ENCODE measurements around the gene C6orf132.
"Not testable (repeated sequence)": the region's sequence is repeated elsewhere in the genome, so short reads cannot be mapped to it uniquely, and the experiment has no call there.

The C6orf132 gene

DNA sequence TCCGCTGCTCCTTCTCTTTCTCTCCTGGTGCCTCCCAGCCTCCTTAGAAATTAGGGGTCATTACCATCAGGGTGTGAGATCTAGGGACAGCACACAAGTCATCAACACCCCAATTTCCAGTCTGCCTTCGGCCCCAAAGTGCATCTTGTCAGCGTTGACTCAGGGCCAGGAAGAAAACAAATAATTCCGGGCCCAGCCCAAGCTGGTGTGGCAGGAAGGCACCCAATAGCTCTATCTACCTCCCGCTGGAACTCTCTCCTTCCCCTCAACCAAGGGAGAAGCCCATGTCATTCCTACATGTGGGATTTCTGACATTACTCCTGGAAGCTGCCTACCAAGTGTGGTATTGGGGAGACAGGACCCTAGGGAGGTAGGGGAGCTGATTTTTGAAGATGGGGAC lies 11.5 kb upstream of the C6orf132 start:
- Histone ChIP-seq H3K9me3 (ENCODE audit: control insufficient read depth, insufficient read depth, low read length) (no peaks in the 10 kb centered on the region), H3K9me2 (replicated peaks; ENCODE audit: control insufficient read depth, low read length) (no peaks in the 10 kb centered on the region), H3K27me3 (ENCODE audit: control insufficient read depth, low read length) (peaks cover 17% of the 10 kb centered on the region), H3K27ac (ENCODE audit: low read depth, low read length) (no peak overlapping the region), H3K4me2 (ENCODE audit: low read length) (no peak overlapping the region), H4K20me1 (ENCODE audit: control insufficient read depth, insufficient read depth, low read depth, low read length) (no peaks in the 10 kb centered on the region), H3K79me2 (ENCODE audit: control insufficient read depth, low read length) (no peaks in the 10 kb centered on the region), H3F3A (ENCODE audit: control insufficient read depth, insufficient read depth) (no peaks in the 10 kb centered on the region), H3K36me3 (ENCODE audit: control insufficient read depth, low read length) (no peaks in the 10 kb centered on the region), H3K4me3 (ENCODE audit: low read length) (no peak overlapping the region), H3K4me1 (ENCODE audit: control insufficient read depth, low read length) (no peaks in the 10 kb centered on the region)
- TF ChIP-seq EZH2phosphoT487 (IDR thresholded peaks at IDR 0.05; ENCODE audit: borderline replicate concordance, low read length): no peak
- TF ChIP-seq CTCF (IDR thresholded peaks at IDR 0.05; ENCODE audit: low read depth, low read length, poor library complexity, severe bottlenecking): no peak

DNA sequence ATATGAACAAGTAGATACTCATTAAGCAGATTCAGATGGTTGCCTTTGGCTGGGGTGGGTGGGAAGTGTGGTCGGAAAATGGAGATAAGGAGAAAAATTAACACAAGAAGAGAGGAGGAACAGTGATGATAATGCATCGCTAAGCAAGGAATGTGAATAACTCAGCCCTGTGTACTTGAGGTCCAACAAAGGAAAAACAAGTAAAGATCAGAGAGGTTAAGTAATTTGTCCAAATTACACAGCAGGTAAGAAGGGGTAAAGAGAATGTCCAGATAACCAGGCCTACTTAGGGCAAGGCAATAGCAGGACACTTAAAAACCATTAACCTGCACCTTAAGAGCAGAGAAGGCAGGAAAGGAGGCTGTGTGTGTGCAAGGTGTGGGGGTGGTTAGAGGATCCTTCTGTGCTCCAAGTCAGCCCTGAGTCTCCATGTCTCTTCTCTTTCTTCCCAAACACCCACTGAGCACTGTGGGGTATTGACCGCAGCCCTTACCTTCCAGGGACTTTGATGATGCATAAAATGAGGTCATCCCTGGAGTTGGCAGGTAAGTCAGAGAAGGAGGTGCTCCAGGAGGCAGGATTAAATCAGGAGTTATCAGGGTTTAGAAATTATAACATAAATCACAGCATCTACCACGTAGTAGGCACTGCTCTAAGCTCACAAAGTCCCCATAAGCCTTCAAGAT lies 10.3 kb upstream of the C6orf132 start:
- H3F3A ChIP-seq (ENCODE audit: control insufficient read depth, insufficient read depth); H3K4me2 ChIP-seq (ENCODE audit: low read length); H3K27ac ChIP-seq (ENCODE audit: low read depth, low read length); H3K36me3 ChIP-seq (ENCODE audit: control insufficient read depth, low read length); H3K9me3 ChIP-seq (ENCODE audit: control insufficient read depth, insufficient read depth, low read length); H3K9me2 ChIP-seq (replicated peaks; ENCODE audit: control insufficient read depth, low read length); H3K79me2 ChIP-seq (ENCODE audit: control insufficient read depth, low read length); H3K4me1 ChIP-seq (ENCODE audit: control insufficient read depth, low read length); H3K4me3 ChIP-seq (ENCODE audit: low read length); H4K20me1 ChIP-seq (ENCODE audit: control insufficient read depth, insufficient read depth, low read depth, low read length): not testable (repeated sequence)
- H3K27me3 ChIP-seq (ENCODE audit: control insufficient read depth, low read length): peaks cover 21% of the 10 kb centered on the region

GRCh38 chr6:42152024-42152423 lies 9.6 kb upstream of the C6orf132 start:
- no peak overlapping the region for H3K4me3 ChIP-seq (ENCODE audit: low read length)
- H4K20me1 ChIP-seq (ENCODE audit: control insufficient read depth, insufficient read depth, low read depth, low read length): no peaks in the 10 kb centered on the region
- H3K4me2 ChIP-seq (ENCODE audit: low read length): no peak overlapping the region
- no peaks in the 10 kb centered on the region for H3K9me2 ChIP-seq (replicated peaks; ENCODE audit: control insufficient read depth, low read length)
- no peaks in the 10 kb centered on the region for H3K4me1 ChIP-seq (ENCODE audit: control insufficient read depth, low read length)
- TF ChIP-seq CTCF (IDR thresholded peaks at IDR 0.05; ENCODE audit: low read depth, low read length, poor library complexity, severe bottlenecking) (no peak), EZH2phosphoT487 (IDR thresholded peaks at IDR 0.05; ENCODE audit: borderline replicate concordance, low read length) (no peak)
- H3K9me3 ChIP-seq (ENCODE audit: control insufficient read depth, insufficient read depth, low read length): no peaks in the 10 kb centered on the region
- H3F3A ChIP-seq (ENCODE audit: control insufficient read depth, insufficient read depth): no peaks in the 10 kb centered on the region
- H3K36me3 ChIP-seq (ENCODE audit: control insufficient read depth, low read length): no peaks in the 10 kb centered on the region
- no peak overlapping the region for H3K27ac ChIP-seq (ENCODE audit: low read depth, low read length)
- no peaks in the 10 kb centered on the region for H3K79me2 ChIP-seq (ENCODE audit: control insufficient read depth, low read length)
- peaks cover 21% of the 10 kb centered on the region for H3K27me3 ChIP-seq (ENCODE audit: control insufficient read depth, low read length)

DNA sequence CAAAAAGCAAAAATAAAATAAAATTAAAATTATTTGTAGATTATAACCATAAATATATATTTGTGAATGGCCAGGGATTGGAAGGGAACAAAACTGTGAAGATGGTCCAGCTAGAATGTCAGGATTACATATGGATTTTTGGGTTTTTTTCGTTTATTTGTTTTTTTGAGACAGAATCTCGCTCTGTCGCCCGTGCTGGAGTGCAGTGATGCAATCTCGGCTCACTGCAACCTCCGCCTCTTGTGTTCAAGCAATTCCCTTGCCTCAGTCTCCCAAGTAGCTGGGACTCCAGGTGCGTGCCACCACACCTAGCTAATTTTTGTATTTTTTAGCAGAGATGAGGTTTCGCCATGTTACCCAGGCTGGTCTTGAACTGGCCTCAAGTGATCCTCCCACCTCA lies 7.8 kb upstream of the C6orf132 start:
- Histone ChIP-seq H3F3A (ENCODE audit: control insufficient read depth, insufficient read depth) (no peaks in the 10 kb centered on the region), H3K27me3 (ENCODE audit: control insufficient read depth, low read length) (peaks cover 17% of the 10 kb centered on the region), H3K27ac (ENCODE audit: low read depth, low read length) (no peak overlapping the region), H3K9me2 (replicated peaks; ENCODE audit: control insufficient read depth, low read length) (no peaks in the 10 kb centered on the region), H3K79me2 (ENCODE audit: control insufficient read depth, low read length) (no peaks in the 10 kb centered on the region), H3K9me3 (ENCODE audit: control insufficient read depth, insufficient read depth, low read length) (no peaks in the 10 kb centered on the region), H3K36me3 (ENCODE audit: control insufficient read depth, low read length) (no peaks in the 10 kb centered on the region), H3K4me1 (ENCODE audit: control insufficient read depth, low read length) (no peaks in the 10 kb centered on the region), H3K4me2 (ENCODE audit: low read length) (no peak overlapping the region), H4K20me1 (ENCODE audit: control insufficient read depth, insufficient read depth, low read depth, low read length) (no peaks in the 10 kb centered on the region), H3K4me3 (ENCODE audit: low read length) (no peak overlapping the region)
- no peak for TF ChIP-seq EZH2phosphoT487 (IDR thresholded peaks at IDR 0.05; ENCODE audit: borderline replicate concordance, low read length)
- TF ChIP-seq CTCF (IDR thresholded peaks at IDR 0.05; ENCODE audit: low read depth, low read length, poor library complexity, severe bottlenecking): no peak

Data from DOHH2 (cell line).